OCI-LY3 (cell line): ENCODE data around the gene SPAG9.

ENCODE experiments used
- H2AFZ ChIP-seq: fragments of 200-600, 300-600 bp; shearing (Covaris generic); 2 replicates; pipeline ENCODE4 v1.6.0; 2014; ENCODE audit warnings: antibody characterized with exemption, low read depth, low read length
- H3K27ac ChIP-seq: fragments of 200-600, 300-600 bp; sonication (generic); 2 replicates; pipeline ENCODE4 v1.5.1; 2014; ENCODE audit warnings: mild to moderate bottlenecking, low read length, moderate library complexity, mixed read lengths
- H3K27me3 ChIP-seq: fragments of 200-600, 300-600 bp; sonication (generic); 2 replicates; pipeline ENCODE4 v1.6.1; 2014; ENCODE audit warnings: low read depth, low read length, mixed read lengths
- H3K36me3 ChIP-seq: fragments of 200-600, 300-600 bp; sonication (generic); replicated peaks from 2 replicates; pipeline ENCODE3; 2014; ENCODE audit warnings: low read depth, low read length, mixed read lengths
- H3K4me1 ChIP-seq: fragments of 300-600, 200-600 bp; sonication (generic); 2 replicates; pipeline ENCODE4 v1.6.1; 2014; ENCODE audit warnings: low read length, mixed read lengths
- H3K4me2 ChIP-seq: fragments of 200-600, 300-600 bp; sonication (generic); 2 replicates; pipeline ENCODE4 v1.6.1; 2014; ENCODE audit warnings: low read length, mixed read lengths
- H3K4me3 ChIP-seq: fragments of 300-600, 200-600 bp; sonication (generic); 2 replicates; pipeline ENCODE4 v1.5.1; 2014; ENCODE audit warnings: antibody characterized with exemption, mild to moderate bottlenecking, low read length, moderate library complexity
- H3K79me2 ChIP-seq: fragments of 300-600, 200-600 bp; shearing (Covaris generic); 2 replicates; pipeline ENCODE4 v1.6.1; 2014; ENCODE audit warnings: mild to moderate bottlenecking, low read length, mixed read lengths
- H3K9ac ChIP-seq: fragments of 300-600, 200-600 bp; shearing (Covaris generic); 2 replicates; pipeline ENCODE4 v1.6.0; 2014; ENCODE audit warnings: mild to moderate bottlenecking, low read length, moderate library complexity
- H3K9me3 ChIP-seq: fragments of 200-600, 300-600 bp; shearing (Covaris generic); 2 replicates; pipeline ENCODE4 v1.6.1; 2014; ENCODE audit warnings: low read length, mixed read lengths; ENCODE audit not compliant: insufficient read depth
- H4K20me1 ChIP-seq: fragments of 200-600, 300-600 bp; sonication (generic); 2 replicates; pipeline ENCODE4 v1.6.1; 2016; ENCODE audit warnings: low read length, mixed read lengths; ENCODE audit not compliant: insufficient read depth
- CTCF ChIP-seq: fragments of 200-600, 300-600 bp; sonication (generic); IDR thresholded peaks from 2 replicates; pipeline ENCODE4 v1.5.1; 2014; ENCODE audit warnings: antibody characterized with exemption, low read length, low read depth
- EZH2phosphoT487 ChIP-seq: fragments of 200-600 bp; shearing (Covaris generic); IDR thresholded peaks from 2 replicates; pipeline ENCODE4 v1.6.1; 2018; ENCODE audit warnings: antibody characterized with exemption, mixed run types, low read depth

The SPAG9 gene

GRCh38 chr17:51014129-51014528, 106.5 kb downstream of the SPAG9 start:
- Histone ChIP-seq H3K79me2 (no peaks in the 10 kb centered on the region), H3K36me3 (no peaks in the 10 kb centered on the region), H4K20me1 (no peaks in the 10 kb centered on the region)

GRCh38 chr17:51013322-51013721, 107.3 kb downstream of the SPAG9 start:
- no peak overlapping the region for H2AFZ ChIP-seq
- H3K9ac ChIP-seq = no peak overlapping the region
- no peak for TF ChIP-seq CTCF
- no peak for TF ChIP-seq EZH2phosphoT487
- H3K4me3 ChIP-seq = no peak overlapping the region
- no peaks in the 10 kb centered on the region for H3K4me1 ChIP-seq
- no peaks in the 10 kb centered on the region for H3K79me2 ChIP-seq
- no peak overlapping the region for H3K4me2 ChIP-seq
- H3K27ac ChIP-seq = no peak overlapping the region
- H3K9me3 ChIP-seq = no peaks in the 10 kb centered on the region
- H4K20me1 ChIP-seq = no peaks in the 10 kb centered on the region
- no peaks in the 10 kb centered on the region for H3K36me3 ChIP-seq
- no peaks in the 10 kb centered on the region for H3K27me3 ChIP-seq

More at GRCh38 chr17:51014129-51014528, 106.5 kb downstream of the SPAG9 start:
- H3K4me3 ChIP-seq = no peak overlapping the region
- H3K9me3 ChIP-seq = no peaks in the 10 kb centered on the region
- no peak overlapping the region for H3K4me2 ChIP-seq
- no peak overlapping the region for H3K27ac ChIP-seq
- H3K4me1 ChIP-seq = no peaks in the 10 kb centered on the region
- no peak overlapping the region for H2AFZ ChIP-seq
- H3K27me3 ChIP-seq = no peaks in the 10 kb centered on the region
- TF ChIP-seq CTCF = no peak
- TF ChIP-seq EZH2phosphoT487 = no peak
- H3K9ac ChIP-seq = no peak overlapping the region

- Histone ChIP-seq H3K79me2 (no peaks in the 10 kb centered on the region), H3K36me3 (no peaks in the 10 kb centered on the region)
Observed at GRCh38 chr17:51012538-51012937, 108.1 kb downstream of the SPAG9 start.

DNA sequence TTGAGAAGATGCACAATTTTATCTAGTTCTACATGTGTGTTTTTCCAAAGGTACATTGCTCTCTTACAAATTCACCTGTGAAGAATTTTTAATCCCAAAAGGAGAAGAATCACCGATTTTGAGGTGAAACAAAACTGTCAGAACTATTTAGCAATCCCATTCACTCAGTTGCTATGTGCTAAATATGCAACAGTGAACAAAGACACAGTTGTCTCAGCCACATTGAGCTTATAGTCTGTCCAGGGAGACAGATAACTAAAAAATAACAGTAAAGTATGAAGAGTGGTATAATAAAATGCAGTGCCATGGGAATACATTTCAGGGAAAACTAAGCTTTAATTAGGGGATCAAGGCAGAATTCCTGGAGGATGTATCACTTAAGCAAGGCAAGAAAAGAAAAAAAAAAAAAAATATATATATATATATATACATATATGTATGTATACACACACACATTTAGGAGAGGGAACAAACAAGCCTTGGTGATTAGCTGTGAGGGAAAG, 110.4 kb downstream of the SPAG9 start:
- no peaks in the 10 kb centered on the region for H3K4me1 ChIP-seq
- no peaks in the 10 kb centered on the region for H3K27me3 ChIP-seq
- no peak overlapping the region for H3K4me2 ChIP-seq
- no peak overlapping the region for H3K27ac ChIP-seq
- no peak overlapping the region for H3K9ac ChIP-seq
- no peak overlapping the region for H3K4me3 ChIP-seq
- peaks cover 5% of the 10 kb centered on the region for H3K36me3 ChIP-seq
- TF ChIP-seq EZH2phosphoT487 = no peak
- no peak for TF ChIP-seq CTCF
- H2AFZ ChIP-seq = no peak overlapping the region
- H3K79me2 ChIP-seq = no peaks in the 10 kb centered on the region
- no peaks in the 10 kb centered on the region for H3K9me3 ChIP-seq
- no peaks in the 10 kb centered on the region for H4K20me1 ChIP-seq

More at GRCh38 chr17:51012538-51012937, 108.1 kb downstream of the SPAG9 start:
- Histone ChIP-seq H3K9me3 (no peaks in the 10 kb centered on the region), H2AFZ (no peak overlapping the region), H3K4me2 (no peak overlapping the region), H4K20me1 (no peaks in the 10 kb centered on the region), H3K4me3 (no peak overlapping the region), H3K27ac (no peak overlapping the region), H3K27me3 (no peaks in the 10 kb centered on the region), H3K4me1 (no peaks in the 10 kb centered on the region), H3K9ac (no peak overlapping the region)
- TF ChIP-seq CTCF = no peak
- TF ChIP-seq EZH2phosphoT487 = no peak
